Thoracic aorta (tissue), 2 donors: ENCODE measurements around the gene ACSS3. TPM values are rescaled to one million over a fixed set of nuclear protein-coding genes. Genes with fewer than 3 reads are reported as not detected.
"Not testable (repeated sequence)": the region's sequence is repeated elsewhere in the genome, so short reads cannot be mapped to it uniquely, and the experiment has no call there.

Experiments used
- ATAC-seq: fragments of 150-250 bp; one replicate; pipeline ENCODE4 v1.8.0; 2017; ENCODE audit warnings: low read depth; ENCODE audit not compliant: insufficient number of reproducible peaks, low FRiP score
- DNase-seq: peaks from one replicate; pipeline ENCODE4 v3.0.0-alpha.2; 2020; ENCODE audit warnings: low spot score
- H3K27ac ChIP-seq, 2 donors: fragments of 200-600 bp; sonication (generic); 1 replicate in 1 of 2; 2 replicates in 1 of 2; pipeline ENCODE4 v1.5.1; 2016; ENCODE audit warnings: mild to moderate bottlenecking in 2 of 2, moderate library complexity in 2 of 2
- H3K27me3 ChIP-seq: fragments of 200-600 bp; sonication (generic); replicated peaks from 2 replicates; pipeline ENCODE4 v1.6.0; 2016; ENCODE audit warnings: mild to moderate bottlenecking; ENCODE audit not compliant: insufficient read depth
- H3K36me3 ChIP-seq: fragments of 200-600 bp; sonication (generic); one replicate; pipeline ENCODE4 v1.5.1; 2016
- H3K4me1 ChIP-seq, 2 donors: fragments of 200-600 bp; sonication (generic); 1 replicate in 1 of 2; 2 replicates in 1 of 2; pipeline versions ENCODE4 v1.5.1 to v1.6.0; 2016; ENCODE audit warnings: low read depth in 2 of 2, mild to moderate bottlenecking in 1 of 2; ENCODE audit not compliant: control insufficient read depth in 1 of 2
- H3K4me3 ChIP-seq: fragments of 200-600 bp; sonication (generic); 2 replicates; pipeline ENCODE4 v1.5.1; 2016; ENCODE audit warnings: mild to moderate bottlenecking
- H3K9me3 ChIP-seq: fragments of 200-600 bp; sonication (generic); 2 replicates; pipeline ENCODE4 v1.5.1; 2016
- CTCF ChIP-seq: fragments of 200-600 bp; sonication (generic); IDR thresholded peaks from one replicate; pipeline ENCODE4 v1.5.1; 2019; ENCODE audit warnings: antibody characterized with exemption
- total RNA-seq, 2 donors: library from RNA; depleted of rRNA; stranded (reverse); fragments of >200 nt; gene quantifications; one replicate each; pipeline versions ENCODE4 v1.1.0 to v1.2.3, GENCODE V29; 2016

Gene ACSS3
- total RNA-seq = 10 to 100 TPM; 16.5 to 30.0 TPM

- H3K9me3 ChIP-seq = no peaks in the 10 kb centered on the region
- H3K27ac ChIP-seq = peak within 1 kb of the TSS; percentile 82 to 83
- H3K4me3 ChIP-seq = peak within 1 kb of the TSS; percentile 81
- TF ChIP-seq CTCF = no peak
- peak; percentile 4 for DNase-seq
- H3K36me3 ChIP-seq = no peaks in the 10 kb centered on the region
- peak; percentile 26 for ATAC-seq
- peaks cover 8 to 20% of the 10 kb centered on the region in 2 donors for H3K4me1 ChIP-seq
- H3K27me3 ChIP-seq = no peaks in the 10 kb centered on the region
Measured at GRCh38 chr12:81077686-81078441, at the start of gene ACSS3. TSS of gene ACSS3 (plus strand) at chr12:81078079. CDS start at chr12:81078121, 42 bp downstream.

GRCh38 chr12:81034926-81035325 is 43.0 kb upstream of the ACSS3 start:
- Histone ChIP-seq H3K36me3 (no peaks in the 10 kb centered on the region), H3K27me3 (no peaks in the 10 kb centered on the region), H3K4me1 (no peaks in the 10 kb centered on the region), H3K27ac (no peak overlapping the region), H3K9me3 (no peaks in the 10 kb centered on the region), H3K4me3 (no peak overlapping the region)
- no peak for TF ChIP-seq CTCF
- no peak for DNase-seq
- ATAC-seq = no peak

GRCh38 chr12:81039231-81039630 is 38.6 kb upstream of the ACSS3 start:
- ATAC-seq = no peak
- no peak overlapping the region for H3K4me3 ChIP-seq
- no peak for DNase-seq
- TF ChIP-seq CTCF = no peak
- H3K27ac ChIP-seq = no peak overlapping the region
- H3K27me3 ChIP-seq = no peaks in the 10 kb centered on the region
- H3K4me1 ChIP-seq = no peaks in the 10 kb centered on the region
- H3K9me3 ChIP-seq = no peaks in the 10 kb centered on the region
- H3K36me3 ChIP-seq = no peaks in the 10 kb centered on the region

- H3K27me3 ChIP-seq = no peaks in the 10 kb centered on the region
- H3K4me1 ChIP-seq = no peaks in the 10 kb centered on the region
- H3K4me3 ChIP-seq = no peak overlapping the region
- ATAC-seq (no peak), DNase-seq (no peak)
- H3K27ac ChIP-seq = no peak overlapping the region
- no peak for TF ChIP-seq CTCF
- no peaks in the 10 kb centered on the region for H3K36me3 ChIP-seq
- no peaks in the 10 kb centered on the region for H3K9me3 ChIP-seq
Measured at GRCh38 chr12:81043979-81044740, 33.7 kb upstream of the ACSS3 start.

GRCh38 chr12:81064971-81065370 is 12.9 kb upstream of the ACSS3 start:
- not testable (repeated sequence) for H3K4me3 ChIP-seq, H3K36me3 ChIP-seq, H3K27me3 ChIP-seq, H3K9me3 ChIP-seq, H3K27ac ChIP-seq, ATAC-seq, DNase-seq, H3K4me1 ChIP-seq
